B cell (primary cell): ENCODE measurements around the gene TPP1.

Source experiments
- CTCF ChIP-seq: fragments of 200-600 bp; IDR thresholded peaks from one replicate; pipeline ENCODE4 v1.8.0; 2022; ENCODE audit warnings: antibody characterized with exemption, mild to moderate bottlenecking
- EZH2 ChIP-seq: IDR thresholded peaks from 2 replicates; pipeline ENCODE4 v1.6.1; 2012; ENCODE audit warnings: borderline replicate concordance, low read depth, mild to moderate bottlenecking, moderate library complexity, low read length; ENCODE audit not compliant: insufficient read depth, poor library complexity, severe bottlenecking

- no peak for TF ChIP-seq CTCF
- TF ChIP-seq EZH2 = no peak
Measured at GRCh38 chr11:6587360-6587953, 31.8 kb downstream of the TPP1 start.
